Smooth muscle cell (in vitro differentiated cells): ENCODE measurements around the gene OR52I2. TPM values are rescaled to one million over a fixed set of nuclear protein-coding genes. Genes with fewer than 3 reads are reported as not detected.
A peak's percentile ranks its signal among the peaks of the same experiment; 100 is the strongest.

Experiments
- DNase-seq: peaks from one replicate; lab custom pipeline; 2025; ENCODE audit not compliant: unreplicated experiment; lab: John Stamatoyannopoulos, UW
- H2AFZ ChIP-seq: fragments of 200-600 bp; sonication (generic); 2 replicates; pipeline ENCODE4 v1.6.0; 2016; ENCODE audit warnings: antibody characterized with exemption, low read depth, mild to moderate bottlenecking
- H3F3A ChIP-seq: fragments of 200-600 bp; sonication (generic); 2 replicates; pipeline ENCODE4 v1.6.0; 2017; ENCODE audit warnings: antibody characterized with exemption, low read depth
- H3K27ac ChIP-seq: fragments of 200-600 bp; sonication (generic); 2 replicates; pipeline ENCODE4 v1.5.1; 2016; ENCODE audit warnings: low read depth, mild to moderate bottlenecking
- H3K27me3 ChIP-seq: fragments of 200-600 bp; sonication (generic); 2 replicates; pipeline ENCODE4 v1.6.1; 2016; ENCODE audit warnings: low read depth, mild to moderate bottlenecking
- H3K36me3 ChIP-seq: fragments of 200-600 bp; sonication (generic); 2 replicates; pipeline ENCODE4 v1.5.1; 2016; ENCODE audit warnings: low read depth
- H3K4me1 ChIP-seq: fragments of 200-600 bp; sonication (generic); 2 replicates; pipeline ENCODE4 v1.5.1; 2016; ENCODE audit warnings: low read depth
- H3K4me2 ChIP-seq: fragments of 200-600 bp; sonication (generic); 2 replicates; pipeline ENCODE4 v1.6.0; 2016; ENCODE audit warnings: mild to moderate bottlenecking
- H3K4me3 ChIP-seq: fragments of 200-600 bp; sonication (generic); 2 replicates; pipeline ENCODE4 v1.5.1; 2016; ENCODE audit warnings: mild to moderate bottlenecking
- H3K79me2 ChIP-seq: fragments of 200-600 bp; sonication (generic); 2 replicates; pipeline ENCODE4 v1.6.0; 2016; ENCODE audit warnings: low read depth, mild to moderate bottlenecking
- H3K9ac ChIP-seq: fragments of 200-600 bp; sonication (generic); 2 replicates; pipeline ENCODE4 v1.6.0; 2016; ENCODE audit warnings: low read depth
- H3K9me3 ChIP-seq: fragments of 200-600 bp; sonication (generic); replicated peaks from 2 replicates; pipeline ENCODE4 v1.5.1; 2016; ENCODE audit warnings: low read depth
- H4K20me1 ChIP-seq: fragments of 200-600 bp; sonication (generic); 2 replicates; pipeline ENCODE4 v1.6.0; 2016; ENCODE audit warnings: low read depth
- CTCF ChIP-seq: fragments of 200-600 bp; sonication (generic); IDR thresholded peaks from 2 replicates; pipeline ENCODE4 v1.5.1; 2017; ENCODE audit warnings: borderline replicate concordance, mild to moderate bottlenecking, antibody characterized with exemption; ENCODE audit not compliant: insufficient read depth, poor library complexity, severe bottlenecking
- WGBS: methylation state at CpG from one replicate; pipeline ENCODE4 v1.1.7; 2016; ENCODE audit warnings: low lambda C conversion rate; 5-methylcytosine and 5-hydroxymethylcytosine counted together
- polyA plus RNA-seq: library from polyadenylated mRNA; unstranded; fragments of >200 nt; fragmentation: Nextera tagmentation; extraction: Ambion mirVana; gene quantifications from 2 replicates; pipeline ENCODE4 v1.2.1, GENCODE V29; 2016
- total RNA-seq: library from RNA; depleted of rRNA; stranded (reverse); fragments of >200 nt; gene quantifications from 2 replicates; pipeline ENCODE4 v1.2.3, GENCODE V29; 2014

The OR52I2 gene
- total and polyA plus RNA-seq, 2 experiments from 2014 or later = not detected

- no peak for DNase-seq
- no peaks in the 10 kb centered on the region for H4K20me1 ChIP-seq
- no peak overlapping the region for H3K9ac ChIP-seq
- H3K36me3 ChIP-seq = no peaks in the 10 kb centered on the region
- H3K4me3 ChIP-seq = no peak overlapping the region
- H3K27me3 ChIP-seq = no peaks in the 10 kb centered on the region
- H3K4me1 ChIP-seq = no peaks in the 10 kb centered on the region
- H3K4me2 ChIP-seq = no peak overlapping the region
- no peak overlapping the region for H3K27ac ChIP-seq
- H3K9me3 ChIP-seq = no peaks in the 10 kb centered on the region
- H3F3A ChIP-seq = no peaks in the 10 kb centered on the region
- H2AFZ ChIP-seq = no peak overlapping the region
- H3K79me2 ChIP-seq = no peaks in the 10 kb centered on the region
- TF ChIP-seq CTCF = no peak
Measured at GRCh38 chr11:4615856-4616444, 34.4 kb downstream of the OR52I2 start.

GRCh38 chr11:4619514-4619913, 38.0 kb downstream of the OR52I2 start:
- no peak overlapping the region for H3K4me2 ChIP-seq
- H3K9me3 ChIP-seq = no peaks in the 10 kb centered on the region
- no peak for TF ChIP-seq CTCF
- H3F3A ChIP-seq = no peaks in the 10 kb centered on the region
- no peak overlapping the region for H3K9ac ChIP-seq
- WGBS = 80% methylated on average over 9 of the region's 9 CpGs
- no peak for DNase-seq
- no peak overlapping the region for H2AFZ ChIP-seq
- H3K79me2 ChIP-seq = no peaks in the 10 kb centered on the region
- no peak overlapping the region for H3K27ac ChIP-seq
- H3K27me3 ChIP-seq = no peaks in the 10 kb centered on the region
- no peaks in the 10 kb centered on the region for H3K4me1 ChIP-seq
- no peaks in the 10 kb centered on the region for H4K20me1 ChIP-seq
- no peak overlapping the region for H3K4me3 ChIP-seq
- H3K36me3 ChIP-seq = no peaks in the 10 kb centered on the region

- Histone ChIP-seq H3K4me1 (no peaks in the 10 kb centered on the region), H2AFZ (no peak overlapping the region), H3K9me3 (no peaks in the 10 kb centered on the region), H4K20me1 (no peaks in the 10 kb centered on the region), H3K79me2 (no peaks in the 10 kb centered on the region), H3K27ac (no peak overlapping the region), H3K4me2 (no peak overlapping the region), H3K36me3 (no peaks in the 10 kb centered on the region), H3K9ac (no peak overlapping the region), H3K4me3 (no peak overlapping the region), H3F3A (no peaks in the 10 kb centered on the region), H3K27me3 (no peaks in the 10 kb centered on the region)
- DNase-seq = peak; percentile 14
- WGBS = 44% methylated on average over 15 of the region's 15 CpGs
- peak; percentile 78 for TF ChIP-seq CTCF
Measured at GRCh38 chr11:4626207-4627099, 44.9 kb downstream of the OR52I2 start.
